Nephron progenitor cell (in vitro differentiated cells): ENCODE measurements around the gene CYP46A1.

Experiments
- DNase-seq: peaks from one replicate; pipeline ENCODE4 v3.0.0; 2021
- H3K27ac Mint-ChIP-seq: 2 replicates; pipeline ENCODE4 v1.8.0; 2021; ENCODE audit warnings: mild to moderate bottlenecking, moderate library complexity, mixed read lengths
- H3K27me3 Mint-ChIP-seq: 2 replicates; pipeline ENCODE4 v1.8.0; 2021; ENCODE audit warnings: mild to moderate bottlenecking, low read depth, mixed read lengths; ENCODE audit not compliant: poor library complexity
- H3K36me3 Mint-ChIP-seq: 2 replicates; pipeline ENCODE4 v1.8.0; 2021; ENCODE audit warnings: low read depth, mixed read lengths
- H3K4me1 Mint-ChIP-seq: 2 replicates; pipeline ENCODE4 v1.8.0; 2021; ENCODE audit warnings: mixed read lengths
- H3K4me3 Mint-ChIP-seq: 2 replicates; pipeline ENCODE4 v1.8.0; 2021; ENCODE audit warnings: mild to moderate bottlenecking, moderate library complexity, mixed read lengths
- H3K9me3 Mint-ChIP-seq: 2 replicates; pipeline ENCODE4 v1.8.0; 2021; ENCODE audit warnings: mild to moderate bottlenecking, moderate library complexity, mixed read lengths
- CTCF ChIP-seq: fragments of 200-600 bp; sonication (generic); IDR thresholded peaks from 2 replicates; pipeline ENCODE4 v1.5.0; 2021; ENCODE audit warnings: antibody characterized with exemption

The CYP46A1 gene

GRCh38 chr14:99717682-99718013 is 33.5 kb downstream of the CYP46A1 start:
- Mint-ChIP-seq H3K27me3 (peaks cover 18% of the 10 kb centered on the region), H3K36me3 (no peaks in the 10 kb centered on the region), H3K4me1 (peaks cover 8% of the 10 kb centered on the region), H3K27ac (no peak overlapping the region), H3K9me3 (no peaks in the 10 kb centered on the region), H3K4me3 (no peak overlapping the region)
- no peak for DNase-seq
- no peak for TF ChIP-seq CTCF

GRCh38 chr14:99718031-99718810 is 34.1 kb downstream of the CYP46A1 start:
- H3K36me3 Mint-ChIP-seq, result no peaks in the 10 kb centered on the region
- H3K4me1 Mint-ChIP-seq, result peaks cover 8% of the 10 kb centered on the region
- no peak for DNase-seq
- H3K27ac Mint-ChIP-seq, result no peak overlapping the region
- H3K9me3 Mint-ChIP-seq, result no peaks in the 10 kb centered on the region
- H3K4me3 Mint-ChIP-seq, result no peak overlapping the region
- peaks cover 12% of the 10 kb centered on the region for H3K27me3 Mint-ChIP-seq
- TF ChIP-seq CTCF, result no peak

GRCh38 chr14:99718811-99719192 is 34.7 kb downstream of the CYP46A1 start:
- H3K4me1 Mint-ChIP-seq, result peaks cover 8% of the 10 kb centered on the region
- no peak overlapping the region for H3K4me3 Mint-ChIP-seq
- no peaks in the 10 kb centered on the region for H3K36me3 Mint-ChIP-seq
- DNase-seq, result no peak
- H3K9me3 Mint-ChIP-seq, result no peaks in the 10 kb centered on the region
- H3K27ac Mint-ChIP-seq, result no peak overlapping the region
- no peak for TF ChIP-seq CTCF
- peaks cover 12% of the 10 kb centered on the region for H3K27me3 Mint-ChIP-seq

GRCh38 chr14:99720941-99721791 is 37.1 kb downstream of the CYP46A1 start:
- DNase-seq, result no peak
- peaks cover 18% of the 10 kb centered on the region for H3K4me1 Mint-ChIP-seq
- no peak overlapping the region for H3K4me3 Mint-ChIP-seq
- no peaks in the 10 kb centered on the region for H3K9me3 Mint-ChIP-seq
- H3K27ac Mint-ChIP-seq, result no peak overlapping the region
- TF ChIP-seq CTCF, result no peak
- peaks cover 19% of the 10 kb centered on the region for H3K27me3 Mint-ChIP-seq
- no peaks in the 10 kb centered on the region for H3K36me3 Mint-ChIP-seq

GRCh38 chr14:99721792-99722516 is 37.9 kb downstream of the CYP46A1 start:
- no peak for TF ChIP-seq CTCF
- H3K9me3 Mint-ChIP-seq, result no peaks in the 10 kb centered on the region
- DNase-seq, result no peak
- no peak overlapping the region for H3K27ac Mint-ChIP-seq
- H3K36me3 Mint-ChIP-seq, result no peaks in the 10 kb centered on the region
- peaks cover 18% of the 10 kb centered on the region for H3K4me1 Mint-ChIP-seq
- H3K27me3 Mint-ChIP-seq, result peaks cover 22% of the 10 kb centered on the region
- H3K4me3 Mint-ChIP-seq, result no peak overlapping the region
